NK-92 (cell line): ENCODE data around the gene PTPA.
"Not testable (repeated sequence)": the region's sequence is repeated elsewhere in the genome, so short reads cannot be mapped to it uniquely, and the experiment has no call there.

ENCODE experiments used
- DNase-seq: peaks from one replicate; lab custom pipeline; 2025; ENCODE audit not compliant: unreplicated experiment; lab: John Stamatoyannopoulos, UW

PTPA gene

GRCh38 chr9:129197045-129197444 is 85.8 kb downstream of the PTPA start:
- not testable (repeated sequence) for DNase-seq

GRCh38 chr9:129197978-129198318 is 86.7 kb downstream of the PTPA start:
- DNase-seq, result no peak
